Measurements from ENCODE around the gene GSAP. TPM values are rescaled to one million over a fixed set of nuclear protein-coding genes. Genes with fewer than 3 reads are reported as not detected.

GSAP gene
- total RNA-seq, 4 donors from 2014 or later, result 43.1 to 65.2 (median 52.4) TPM

DNA sequence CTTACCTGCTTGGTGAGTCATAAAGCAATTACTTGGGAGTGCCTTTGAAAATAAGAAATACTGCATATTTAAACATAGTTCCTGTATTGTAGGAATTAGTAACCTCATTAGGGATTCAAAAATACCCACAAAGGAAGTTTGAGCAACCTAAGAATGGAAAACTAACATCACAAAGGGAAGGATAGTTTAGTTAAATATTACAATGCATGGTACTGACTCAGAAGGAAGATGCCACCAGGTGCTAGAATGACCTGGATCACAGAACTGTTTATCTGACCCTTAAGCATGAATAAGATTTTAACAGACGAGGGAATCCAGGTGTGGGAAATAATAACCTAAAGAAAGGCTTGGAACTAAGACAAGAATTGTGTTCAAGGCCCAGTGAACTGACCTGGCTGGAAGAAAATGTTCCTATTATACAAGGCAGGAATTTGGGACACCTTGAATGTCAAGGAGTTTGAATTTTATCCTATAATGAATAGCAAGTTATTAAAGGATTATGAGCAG, 106.4 kb downstream of the GSAP start:
- DNase-seq, result no peak
- no peak overlapping the region for H3K4me3 ChIP-seq (replicated peaks in 1 of 3)
- TF ChIP-seq POLR2A (IDR thresholded peaks at IDR 0.05), result no peak
- TF ChIP-seq, protein P1, sequence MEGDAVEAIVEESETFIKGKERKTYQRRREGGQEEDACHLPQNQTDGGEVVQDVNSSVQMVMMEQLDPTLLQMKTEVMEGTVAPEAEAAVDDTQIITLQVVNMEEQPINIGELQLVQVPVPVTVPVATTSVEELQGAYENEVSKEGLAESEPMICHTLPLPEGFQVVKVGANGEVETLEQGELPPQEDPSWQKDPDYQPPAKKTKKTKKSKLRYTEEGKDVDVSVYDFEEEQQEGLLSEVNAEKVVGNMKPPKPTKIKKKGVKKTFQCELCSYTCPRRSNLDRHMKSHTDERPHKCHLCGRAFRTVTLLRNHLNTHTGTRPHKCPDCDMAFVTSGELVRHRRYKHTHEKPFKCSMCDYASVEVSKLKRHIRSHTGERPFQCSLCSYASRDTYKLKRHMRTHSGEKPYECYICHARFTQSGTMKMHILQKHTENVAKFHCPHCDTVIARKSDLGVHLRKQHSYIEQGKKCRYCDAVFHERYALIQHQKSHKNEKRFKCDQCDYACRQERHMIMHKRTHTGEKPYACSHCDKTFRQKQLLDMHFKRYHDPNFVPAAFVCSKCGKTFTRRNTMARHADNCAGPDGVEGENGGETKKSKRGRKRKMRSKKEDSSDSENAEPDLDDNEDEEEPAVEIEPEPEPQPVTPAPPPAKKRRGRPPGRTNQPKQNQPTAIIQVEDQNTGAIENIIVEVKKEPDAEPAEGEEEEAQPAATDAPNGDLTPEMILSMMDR (IDR thresholded peaks at IDR 0.05), result no peak
- no peaks in the 10 kb centered on the region for H3K36me3 ChIP-seq
- 35 to 46% methylated on average over 1 of the region's 1 CpG for WGBS, 2 donors
- no peaks in the 10 kb centered on the region for H3K9me3 ChIP-seq
- intact Hi-C loops (cut with DNase I), result no loop called here
- H3K27me3 ChIP-seq, result no peaks in the 10 kb centered on the region
- peaks cover 77 to 82% of the 10 kb centered on the region in 2 donors for H3K4me1 ChIP-seq
- H3K27ac ChIP-seq, result peak overlapping the region; percentile 87 to 94 (median 89)

DNA sequence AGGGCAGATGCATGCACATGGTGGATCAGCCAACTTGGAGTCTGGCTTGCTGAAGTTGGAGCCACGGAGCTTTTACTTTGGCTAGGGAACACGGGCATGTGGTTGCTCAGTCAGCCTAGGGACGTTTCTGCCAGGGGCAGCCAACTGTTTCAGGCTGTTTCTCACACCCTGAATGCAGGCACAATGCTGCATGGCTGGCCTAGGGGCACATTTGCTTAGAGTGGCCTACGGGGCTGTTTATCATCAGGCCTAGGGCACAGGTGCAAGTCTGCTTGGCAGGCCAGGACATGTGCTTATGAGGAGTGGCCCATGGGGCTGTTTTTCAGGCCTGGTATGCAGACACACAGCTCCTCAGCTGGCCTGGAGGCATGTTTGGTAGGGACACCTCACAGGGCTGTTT, 107.4 kb downstream of the GSAP start:
- H3K27me3 ChIP-seq, result no peaks in the 10 kb centered on the region
- peak; percentile 59 to 68 for DNase-seq
- peak in 1 of 2 donors; percentile 12 for TF ChIP-seq POLR2A (IDR thresholded peaks at IDR 0.05)
- TF ChIP-seq, protein P1 (IDR thresholded peaks at IDR 0.05), result no peak
- H3K4me1 ChIP-seq, result peaks cover 69 to 73% of the 10 kb centered on the region in 2 donors
- intact Hi-C loops (cut with DNase I), result no loop called here
- no peaks in the 10 kb centered on the region for H3K36me3 ChIP-seq
- H3K4me3 ChIP-seq (replicated peaks in 1 of 3), result no peak overlapping the region
- H3K9me3 ChIP-seq, result no peaks in the 10 kb centered on the region
- peak overlapping the region; percentile 87 to 94 (median 89) for H3K27ac ChIP-seq
- 30 to 57% methylated on average over 3 to 4 of the region's 4 CpGs for WGBS, 2 donors

DNA sequence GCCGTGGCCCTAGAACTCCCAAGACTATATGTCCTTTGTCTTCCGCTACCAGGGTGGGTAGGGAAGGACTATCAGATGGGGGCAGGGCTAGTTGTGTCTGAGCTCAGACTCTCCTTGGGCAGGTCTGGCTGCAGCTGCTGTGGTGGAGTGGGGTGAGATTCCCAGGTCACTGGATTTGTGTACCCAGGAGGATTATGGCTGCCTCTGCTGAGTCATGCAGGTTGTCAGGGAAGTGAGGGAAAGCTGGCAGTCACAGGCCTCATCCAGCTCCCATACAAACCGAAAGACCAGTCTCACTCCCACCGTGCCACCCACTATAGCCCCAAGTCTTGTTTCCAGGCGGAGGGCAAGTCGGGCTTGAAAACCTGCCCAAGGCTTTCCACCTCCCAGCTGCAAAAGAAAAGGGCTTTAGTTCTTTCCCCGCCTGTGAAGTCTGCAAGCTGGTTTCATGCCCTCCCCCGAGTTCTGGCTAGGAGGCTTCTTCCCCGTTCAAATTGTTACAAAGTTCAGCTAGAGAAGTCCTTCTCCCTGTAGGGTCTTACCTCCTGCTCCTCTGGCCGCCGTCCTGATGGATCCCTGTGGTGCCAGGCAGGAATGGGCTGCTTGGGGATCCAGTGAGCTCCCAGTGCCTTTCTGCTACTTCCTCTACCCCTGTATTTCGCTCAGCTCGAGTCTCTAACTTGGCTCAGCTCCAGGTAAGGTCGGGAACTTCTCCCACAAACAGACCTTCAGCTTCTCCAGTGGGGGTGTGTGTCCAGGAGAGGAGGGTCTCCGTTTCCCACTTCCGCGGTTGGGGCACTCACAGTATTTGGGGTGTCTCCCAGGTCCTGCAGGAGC, 109.7 kb downstream of the GSAP start:
- Histone ChIP-seq H3K27ac (peak overlapping the region; percentile 20 to 25 (median 21)), H3K36me3 (no peaks in the 10 kb centered on the region), H3K27me3 (no peaks in the 10 kb centered on the region), H3K9me3 (no peaks in the 10 kb centered on the region), H3K4me1 (peaks cover 45 to 49% of the 10 kb centered on the region in 2 donors), H3K4me3 (replicated peaks in 1 of 3) (no peak overlapping the region)
- intact Hi-C loops (cut with DNase I), result no loop called here
- 76 to 83% methylated on average over 17 of the region's 17 CpGs for WGBS, 2 donors
- DNase-seq, result peak; percentile 62 to 65
- TF ChIP-seq, protein P1 (IDR thresholded peaks at IDR 0.05), result no peak
- no peak for TF ChIP-seq POLR2A (IDR thresholded peaks at IDR 0.05)

DNA sequence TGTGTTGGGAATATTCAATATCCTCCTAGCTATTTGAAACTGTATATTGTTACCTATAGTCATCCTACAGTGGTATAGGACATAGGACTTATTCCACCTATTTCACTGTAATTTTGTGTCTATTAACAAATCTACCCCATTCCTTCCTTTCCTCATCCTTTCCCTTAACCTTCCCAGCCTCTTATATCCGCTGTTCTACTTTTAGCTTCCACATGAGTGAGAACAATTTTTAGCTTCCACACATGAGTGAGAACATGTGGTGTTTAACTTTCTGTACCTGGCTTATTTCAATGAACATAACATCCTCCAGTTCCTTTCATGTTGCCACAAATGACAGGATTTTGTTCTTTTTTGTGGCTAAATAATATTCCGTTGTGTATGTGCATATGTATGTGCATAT, 120.6 kb downstream of the GSAP start:
- TF ChIP-seq, protein P1 (IDR thresholded peaks at IDR 0.05), result no peak
- TF ChIP-seq POLR2A (IDR thresholded peaks at IDR 0.05), result no peak
- WGBS, 2 donors, result 95 to 99% methylated on average over 2 of the region's 2 CpGs
- no peak overlapping the region for H3K4me3 ChIP-seq (replicated peaks in 1 of 3)
- H3K9me3 ChIP-seq, result no peaks in the 10 kb centered on the region
- intact Hi-C loops (cut with DNase I), result no loop called here
- H3K27ac ChIP-seq, result peak overlapping the region in 1 of 3 donors; percentile 27
- DNase-seq, result no peak
- H3K27me3 ChIP-seq, result no peaks in the 10 kb centered on the region
- H3K4me1 ChIP-seq, result no peaks in the 10 kb centered on the region
- peaks cover 0 to 12% of the 10 kb centered on the region in 2 donors for H3K36me3 ChIP-seq

DNA sequence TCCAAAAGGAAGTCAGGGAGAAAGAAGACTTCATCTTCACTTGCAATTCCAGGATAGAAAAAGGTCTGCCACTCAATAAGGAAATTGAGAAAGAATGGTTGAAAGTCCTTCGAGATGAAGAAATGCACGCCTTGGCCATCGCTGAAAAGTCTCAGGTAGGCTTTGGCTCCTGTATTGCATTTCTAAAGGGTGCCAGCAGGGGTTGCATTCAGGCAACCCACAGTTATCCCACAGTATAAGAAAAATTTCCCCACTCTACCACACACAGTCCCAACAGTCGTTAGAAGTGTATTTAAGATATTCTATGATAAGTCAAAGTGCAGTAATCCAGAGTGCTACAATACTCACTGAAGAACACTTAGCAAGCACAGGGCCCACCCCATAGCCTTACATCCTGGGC, 123.1 kb downstream of the GSAP start:
- H3K27ac ChIP-seq, result no peak overlapping the region
- intact Hi-C loops (cut with DNase I), result no loop called here
- DNase-seq, result no peak
- H3K27me3 ChIP-seq, result no peaks in the 10 kb centered on the region
- H3K4me1 ChIP-seq, result peaks cover 3 to 8% of the 10 kb centered on the region in 2 donors
- no peak overlapping the region for H3K4me3 ChIP-seq (replicated peaks in 1 of 3)
- H3K36me3 ChIP-seq, result peaks cover 11 to 12% of the 10 kb centered on the region in 2 donors
- TF ChIP-seq, protein P1 (IDR thresholded peaks at IDR 0.05), result no peak
- no peak for TF ChIP-seq POLR2A (IDR thresholded peaks at IDR 0.05)
- WGBS, 2 donors, result 83 to 90% methylated on average over 4 of the region's 4 CpGs
- no peaks in the 10 kb centered on the region for H3K9me3 ChIP-seq

Measured in thyroid gland (tissue), 4 donors.